AG08395 (cell line): ENCODE measurements around the gene ARID5A.
"Not testable (repeated sequence)": the region's sequence is repeated elsewhere in the genome, so short reads cannot be mapped to it uniquely, and the experiment has no call there.

Experiments used
- DNase-seq: peaks from one replicate; pipeline ENCODE4 v3.0.0; 2012; ENCODE audit warnings: mixed read lengths, low spot score

Gene ARID5A, protein sequence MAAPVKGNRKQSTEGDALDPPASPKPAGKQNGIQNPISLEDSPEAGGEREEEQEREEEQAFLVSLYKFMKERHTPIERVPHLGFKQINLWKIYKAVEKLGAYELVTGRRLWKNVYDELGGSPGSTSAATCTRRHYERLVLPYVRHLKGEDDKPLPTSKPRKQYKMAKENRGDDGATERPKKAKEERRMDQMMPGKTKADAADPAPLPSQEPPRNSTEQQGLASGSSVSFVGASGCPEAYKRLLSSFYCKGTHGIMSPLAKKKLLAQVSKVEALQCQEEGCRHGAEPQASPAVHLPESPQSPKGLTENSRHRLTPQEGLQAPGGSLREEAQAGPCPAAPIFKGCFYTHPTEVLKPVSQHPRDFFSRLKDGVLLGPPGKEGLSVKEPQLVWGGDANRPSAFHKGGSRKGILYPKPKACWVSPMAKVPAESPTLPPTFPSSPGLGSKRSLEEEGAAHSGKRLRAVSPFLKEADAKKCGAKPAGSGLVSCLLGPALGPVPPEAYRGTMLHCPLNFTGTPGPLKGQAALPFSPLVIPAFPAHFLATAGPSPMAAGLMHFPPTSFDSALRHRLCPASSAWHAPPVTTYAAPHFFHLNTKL

DNA sequence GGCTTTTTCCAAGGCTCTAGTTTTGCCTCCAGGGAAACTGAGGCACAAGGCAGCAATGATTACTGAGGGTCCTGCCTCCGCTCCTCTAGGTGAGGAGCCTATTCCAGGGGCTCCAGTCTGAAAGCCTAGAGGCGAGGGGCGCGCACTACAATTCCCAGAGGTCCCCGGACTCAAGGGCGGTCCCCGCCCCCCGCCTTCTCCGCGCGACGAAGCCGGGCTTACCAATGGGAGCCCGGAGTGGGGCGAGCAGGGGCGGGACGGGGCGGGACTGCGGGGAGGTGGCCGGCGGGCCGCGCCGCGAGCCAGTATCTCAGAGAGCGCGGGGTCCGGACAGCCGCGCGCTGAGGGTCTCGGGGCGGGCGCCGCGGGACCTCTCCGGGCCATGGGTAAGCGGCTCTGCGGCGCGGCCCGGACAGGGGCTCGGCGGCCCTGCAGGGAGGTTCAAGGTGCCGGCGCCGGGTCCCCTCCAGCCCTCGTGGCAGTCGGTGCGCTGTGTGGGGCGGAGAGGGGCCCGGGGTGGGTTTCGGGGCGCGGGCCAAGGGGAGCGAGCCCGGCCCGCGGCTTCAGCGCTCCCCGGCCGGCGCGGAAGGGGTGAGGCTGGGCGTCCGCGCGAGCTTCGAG, at the start of gene ARID5A:
Gene ARID5A, plus strand, starts transcription at position 308 of the 621 bp plus-strand sequence. Its CDS starts 75 bp downstream, at position 383.
- peak; percentile 86 for DNase-seq

DNA sequence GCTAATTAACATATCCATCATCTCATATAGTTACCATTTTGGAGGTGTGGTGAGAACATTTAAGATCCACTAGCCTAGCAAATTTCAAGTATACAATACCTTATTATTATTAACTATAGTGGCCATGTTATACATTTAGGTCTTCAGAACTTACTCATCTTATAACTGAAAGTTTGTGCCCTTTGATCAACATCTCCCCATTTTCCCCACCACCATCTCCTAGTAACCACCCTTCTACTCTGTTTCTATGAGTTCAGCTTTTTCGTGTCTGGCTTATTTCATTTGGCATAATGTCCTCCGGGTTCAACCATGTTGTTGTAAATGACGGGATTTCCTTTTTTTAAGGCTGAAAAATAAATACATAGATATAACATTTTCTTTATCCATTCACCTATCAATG, 47.3 kb upstream of the ARID5A start:
- DNase-seq = no peak

DNA sequence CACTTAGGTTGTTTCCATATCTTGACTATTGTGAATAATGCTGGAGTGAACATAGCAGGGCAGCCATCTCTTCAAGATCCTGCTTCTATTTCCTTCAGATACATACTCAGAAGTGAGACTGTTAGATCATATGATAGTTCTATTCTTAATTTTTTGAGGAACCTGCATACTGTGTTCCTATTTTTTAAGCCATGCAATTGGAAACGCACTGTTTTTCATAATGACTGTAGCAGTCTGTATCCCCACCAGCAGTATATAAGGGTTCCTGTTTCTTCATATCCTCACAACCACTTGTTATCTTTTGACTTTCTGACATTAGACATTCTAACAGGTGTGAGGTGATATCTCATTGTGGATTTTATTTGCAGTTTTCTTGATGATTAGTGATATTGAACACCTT, 46.9 kb upstream of the ARID5A start:
- no peak for DNase-seq

DNA sequence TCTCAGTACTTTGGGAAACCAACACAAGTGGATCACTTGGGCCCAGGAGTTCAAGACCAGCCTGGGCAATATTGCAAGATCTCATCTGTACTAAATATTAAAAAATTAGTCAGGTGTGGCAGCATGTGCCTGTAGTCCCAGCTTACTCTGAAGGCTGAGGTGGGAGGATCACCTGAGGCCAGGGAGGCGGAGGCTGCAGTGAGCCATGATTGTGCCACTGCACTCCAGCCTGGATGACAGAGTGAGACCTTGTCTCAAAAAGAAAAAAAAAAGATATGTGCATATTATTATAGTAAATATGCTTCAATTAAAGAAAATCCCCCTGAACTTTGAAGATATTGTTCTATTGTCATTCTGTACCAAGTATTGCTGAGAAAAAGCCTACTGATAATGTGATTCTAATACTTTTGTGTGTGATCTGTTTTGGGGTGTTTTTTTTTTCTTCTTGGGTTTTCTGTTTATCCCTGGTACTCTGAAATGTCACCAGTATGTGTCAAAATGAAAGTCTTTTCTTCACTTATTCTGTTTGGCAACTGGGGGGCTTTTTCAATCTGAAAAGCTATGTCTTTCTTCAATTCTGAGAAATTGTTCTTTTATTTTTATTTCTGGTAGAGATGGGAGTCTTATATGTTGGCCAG, 44.6 kb upstream of the ARID5A start:
- DNase-seq = no peak

DNA sequence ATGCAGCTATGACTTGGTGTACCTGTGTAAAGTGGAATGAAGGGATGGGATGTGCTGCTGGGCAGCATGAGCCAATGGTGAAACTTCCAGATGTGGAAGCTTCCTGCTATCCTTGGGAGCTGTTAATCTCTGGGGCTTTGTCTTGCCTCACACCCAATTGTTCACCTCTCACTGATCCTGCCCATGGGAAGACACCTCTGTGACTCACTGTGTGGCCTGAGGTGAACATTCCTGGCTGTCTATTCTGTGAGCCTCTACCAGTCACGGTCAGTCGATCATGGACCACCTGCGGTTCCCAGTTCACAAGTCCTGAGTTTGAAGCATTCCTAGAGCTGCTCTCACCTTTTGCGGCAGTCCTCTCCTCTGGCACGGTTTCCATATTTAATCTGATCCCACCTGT, 43.5 kb upstream of the ARID5A start:
- DNase-seq = no peak

DNA sequence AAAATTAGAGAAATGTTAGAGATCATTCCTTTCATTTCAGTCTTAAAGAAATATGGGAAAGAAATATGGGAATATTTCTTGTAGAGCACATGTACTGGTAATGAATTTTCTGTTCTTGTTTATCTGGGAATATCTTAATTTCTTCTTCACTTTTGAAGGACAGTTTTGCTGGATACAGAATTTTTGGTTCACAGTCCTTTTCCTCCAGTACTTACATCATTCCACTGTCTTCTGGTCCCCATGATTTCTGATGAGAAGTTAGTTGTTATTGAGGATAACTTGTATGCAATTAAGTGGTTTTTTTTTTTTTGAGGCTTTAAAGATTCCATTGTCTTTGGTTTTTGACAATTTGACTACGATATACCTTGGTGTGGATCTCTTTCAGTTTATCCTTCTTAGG, 42.4 kb upstream of the ARID5A start:
- DNase-seq = no peak

DNA sequence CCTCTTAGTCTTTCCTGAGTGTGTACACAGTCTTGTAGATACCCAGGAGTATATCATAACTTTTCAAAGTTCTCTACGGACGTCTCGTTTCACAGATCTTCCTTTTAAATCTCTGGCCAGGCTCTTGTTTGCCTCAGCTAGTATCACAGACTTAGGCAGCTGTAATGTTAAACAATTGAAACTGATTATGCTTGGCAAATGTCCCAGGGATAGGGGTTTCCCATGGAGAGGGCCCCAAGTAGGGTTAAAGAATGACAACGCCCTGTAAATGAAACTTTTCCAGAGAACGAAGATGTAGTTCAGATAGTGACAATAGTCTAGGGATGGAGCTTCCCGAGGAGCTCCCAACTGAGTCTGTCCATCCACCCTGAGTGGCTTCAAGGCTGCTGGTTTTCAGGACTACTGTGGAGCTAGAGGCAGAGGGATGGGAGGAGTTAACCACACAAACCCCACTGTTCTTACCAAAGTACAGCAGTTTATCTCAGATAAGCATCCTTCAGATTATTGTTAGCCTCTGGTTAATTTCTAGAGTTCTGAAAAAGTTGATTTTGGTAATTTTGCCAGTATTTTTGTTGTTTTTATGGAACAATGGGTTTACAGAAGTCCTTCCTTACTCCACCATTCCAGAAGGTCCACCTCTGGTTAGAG, 40.4 kb upstream of the ARID5A start:
- no peak for DNase-seq

DNA sequence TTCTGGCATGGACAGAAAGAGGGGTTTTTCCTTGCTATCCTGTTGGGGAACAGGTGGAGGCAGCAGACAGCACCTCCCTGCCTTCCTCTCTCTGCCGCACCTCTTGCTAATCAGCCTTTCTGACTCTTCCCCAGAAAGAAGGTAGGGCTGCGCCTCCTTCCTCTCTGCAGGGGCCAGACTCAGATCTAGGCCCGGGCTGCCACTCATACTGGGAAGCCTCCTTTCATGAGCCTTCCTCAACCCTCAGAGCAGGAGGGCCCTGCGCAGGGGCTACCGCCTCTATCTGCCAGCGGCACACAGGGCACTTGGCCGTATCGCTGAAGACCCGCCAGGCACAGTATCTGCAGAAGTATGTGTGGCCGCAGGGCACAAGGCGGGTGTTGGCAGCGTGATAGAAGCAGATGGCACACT, 38.5 kb upstream of the ARID5A start:
- no peak for DNase-seq

DNA sequence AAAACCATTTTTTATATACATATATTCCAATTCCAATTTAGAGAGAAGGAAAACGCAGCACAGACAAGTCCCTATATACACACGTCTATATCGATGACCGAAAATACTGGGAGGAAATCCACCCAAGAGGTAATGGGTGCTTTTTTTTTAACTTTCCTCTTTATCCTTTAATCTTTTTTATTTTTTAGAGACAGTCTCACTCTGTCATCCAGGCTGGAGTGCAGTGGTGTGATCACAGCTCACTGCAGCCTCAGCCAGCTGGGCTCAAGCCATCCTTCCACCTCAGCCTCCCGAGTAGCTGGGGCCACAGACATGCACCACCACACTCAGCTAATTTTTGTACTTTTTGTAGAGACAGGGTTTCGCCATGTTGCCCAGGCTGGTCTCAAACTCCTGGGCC, 37.9 kb upstream of the ARID5A start:
- not testable (repeated sequence) for DNase-seq

DNA sequence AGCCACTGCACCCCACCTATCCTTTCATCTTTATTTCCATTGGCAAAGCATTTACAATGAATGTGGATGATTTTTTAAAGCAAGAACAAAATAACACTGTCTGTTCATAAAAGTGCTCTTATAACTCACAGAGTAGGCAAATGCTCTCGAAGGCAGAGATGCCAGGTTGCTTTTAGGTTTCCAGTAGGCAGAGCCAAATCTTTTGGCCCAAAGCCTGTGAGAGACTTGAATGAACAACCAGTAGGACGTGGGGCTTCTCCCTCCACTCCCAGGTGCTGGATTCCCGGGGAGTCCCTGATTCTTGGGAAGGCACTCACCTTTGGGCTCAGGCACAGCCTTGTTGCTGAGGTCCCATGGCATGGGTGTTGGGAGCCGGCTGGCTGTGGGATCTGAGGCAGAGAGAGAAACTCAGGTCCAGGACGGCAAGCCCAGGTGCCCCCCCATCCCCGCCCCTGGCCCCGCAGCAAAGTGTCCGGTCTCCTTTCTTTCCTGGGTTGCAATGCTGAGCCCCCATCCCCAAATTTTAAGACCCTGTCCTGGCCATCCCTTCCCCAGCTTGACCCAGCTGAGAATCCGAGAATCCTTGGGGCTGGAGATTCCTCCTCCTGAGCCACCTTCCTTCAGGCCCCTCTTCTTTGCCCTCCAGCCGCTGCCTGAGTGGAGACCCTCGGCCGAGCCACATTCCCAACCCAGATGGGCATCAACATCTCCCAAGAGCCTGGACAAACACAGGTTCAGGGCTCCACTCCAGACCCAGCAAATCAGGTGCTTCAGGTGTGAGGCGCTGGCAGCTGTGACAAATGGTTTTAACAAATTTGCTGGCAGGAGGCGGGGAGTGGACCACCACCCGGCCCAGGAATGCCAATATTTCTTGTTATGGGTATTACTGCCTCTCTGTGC, 37.2 kb upstream of the ARID5A start:
- DNase-seq = no peak

DNA sequence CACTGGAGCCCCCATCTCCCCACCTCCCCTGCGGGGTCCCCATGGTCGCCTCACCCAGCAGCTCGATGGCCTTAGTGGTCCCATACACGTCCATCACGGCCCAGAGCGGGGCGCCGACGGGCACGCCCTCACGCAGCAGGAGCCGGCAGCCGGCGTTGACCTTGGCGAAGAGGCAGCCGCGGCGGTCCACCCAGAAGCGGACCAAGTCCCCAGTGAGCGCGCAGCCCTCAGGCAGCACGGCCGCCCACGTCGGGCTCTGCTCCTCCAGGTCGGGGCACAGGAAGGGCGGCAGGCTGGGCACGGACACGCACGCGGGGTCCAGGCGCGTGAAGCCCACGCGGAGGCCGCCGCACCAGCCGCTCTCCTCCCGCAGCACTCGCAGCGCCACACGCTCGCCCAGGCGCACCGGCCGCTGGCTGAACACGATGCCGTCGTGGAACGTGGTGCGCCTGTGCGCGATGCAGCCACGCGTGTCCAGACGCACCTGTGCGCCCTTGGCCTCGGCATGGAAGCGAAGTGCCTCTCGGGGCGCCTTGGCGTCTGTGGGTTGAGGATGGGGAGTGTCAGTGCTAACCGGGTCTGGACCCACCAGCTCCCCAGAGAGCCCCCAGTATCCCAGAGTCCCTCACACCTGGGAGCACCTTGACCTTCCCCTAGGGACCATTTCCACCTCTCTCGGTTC, 36.0 kb upstream of the ARID5A start:
- DNase-seq = no peak

DNA sequence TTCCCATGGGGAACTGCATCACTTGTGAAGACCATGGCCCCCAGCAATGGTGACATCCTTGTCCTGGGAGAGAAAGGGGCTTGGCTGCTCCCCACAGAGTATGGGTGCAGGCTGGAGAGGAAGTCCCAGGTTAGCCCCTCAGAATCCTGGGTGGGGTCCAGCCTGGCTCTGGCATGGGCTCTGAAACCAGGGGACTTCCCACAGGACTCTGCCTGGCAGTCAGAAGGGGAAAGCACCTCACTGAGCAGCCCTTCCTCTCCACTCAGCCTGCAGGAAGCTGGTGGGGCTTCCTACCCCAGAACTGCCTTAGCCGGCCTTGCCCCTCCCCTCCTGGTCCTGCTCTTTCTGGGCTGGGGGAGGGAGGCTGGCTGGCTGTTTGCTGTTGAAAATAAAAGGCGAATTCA, 35.1 kb upstream of the ARID5A start:
- DNase-seq = no peak

DNA sequence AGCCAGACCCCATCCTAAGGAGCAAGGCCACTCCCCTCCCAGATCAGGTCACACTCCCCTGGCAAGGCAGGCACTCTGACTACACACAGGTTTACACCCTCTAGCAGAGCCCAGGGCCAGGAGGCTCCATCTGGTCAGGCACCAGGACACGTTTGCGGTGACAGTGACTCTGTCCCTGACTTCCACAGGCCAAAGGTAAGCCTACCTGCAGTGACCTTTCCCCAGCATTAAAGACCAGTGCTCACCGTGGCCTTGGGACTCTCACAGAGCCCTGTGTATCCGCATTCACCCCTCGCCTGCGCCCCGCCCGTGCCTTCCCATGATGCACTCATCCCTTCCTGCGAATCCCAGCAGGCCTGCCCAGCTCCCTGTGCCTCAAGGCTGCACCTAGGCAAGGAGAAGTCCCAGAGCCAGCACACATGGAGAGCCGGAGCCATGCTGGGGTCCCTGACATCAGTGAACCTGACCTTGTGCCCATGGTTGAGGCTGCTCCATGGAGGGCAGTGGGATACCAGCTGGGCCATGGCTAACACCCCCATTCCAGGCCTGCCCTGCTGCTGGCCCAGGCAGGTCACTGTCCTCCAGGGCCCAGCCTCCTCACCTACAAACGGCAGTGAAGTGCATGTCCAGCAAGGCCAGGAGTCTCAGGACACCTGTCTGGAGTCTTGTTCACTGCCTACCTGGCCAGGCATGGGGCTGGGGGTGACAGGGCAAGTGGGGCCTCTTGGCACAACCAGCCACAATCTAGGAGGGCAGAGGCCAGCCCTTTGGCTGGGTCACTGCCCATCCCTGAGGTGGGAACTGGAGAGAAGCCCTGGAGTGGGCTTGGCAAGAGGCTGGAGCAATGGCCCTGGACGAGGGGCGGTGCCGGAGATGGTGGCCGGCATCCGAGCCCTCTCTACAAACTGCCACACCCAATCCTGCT, 34.4 kb upstream of the ARID5A start:
- DNase-seq = no peak

DNA sequence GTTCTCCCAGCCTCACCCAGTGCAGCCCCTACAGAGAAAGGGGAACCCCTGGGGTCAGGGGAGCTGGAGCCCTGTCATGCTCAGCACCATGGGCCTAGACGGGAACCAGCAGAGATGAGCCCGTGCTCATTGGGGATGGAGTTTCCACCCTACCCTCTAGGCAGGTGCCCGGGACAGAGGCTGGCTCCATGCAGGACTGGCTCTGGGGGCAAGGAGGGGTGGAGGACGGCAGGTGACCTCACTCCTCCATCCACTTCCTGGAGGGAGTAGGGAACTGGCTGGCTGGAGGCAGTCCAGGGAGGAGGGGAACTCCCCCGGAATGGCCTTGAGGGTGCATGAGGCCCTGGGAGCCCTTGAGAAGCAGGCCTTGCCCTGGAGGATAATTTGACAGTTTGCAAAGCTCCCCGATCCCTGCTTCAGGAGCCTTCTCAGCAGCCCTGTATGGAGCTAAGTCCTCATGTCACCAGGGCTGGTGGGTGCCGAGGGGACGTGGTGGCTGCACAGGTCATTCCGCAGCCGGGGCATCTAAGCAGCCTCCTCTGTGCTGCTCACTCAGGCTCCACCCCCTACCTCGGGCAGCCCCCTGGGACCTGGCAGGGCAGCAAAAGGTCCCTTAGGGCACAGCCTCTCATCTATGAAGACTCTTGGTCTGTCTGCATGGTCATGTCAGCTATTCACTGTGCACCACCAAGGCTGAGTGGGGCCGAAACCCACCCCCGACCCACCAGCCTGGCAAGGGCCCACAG, 33.5 kb upstream of the ARID5A start:
- no peak for DNase-seq

DNA sequence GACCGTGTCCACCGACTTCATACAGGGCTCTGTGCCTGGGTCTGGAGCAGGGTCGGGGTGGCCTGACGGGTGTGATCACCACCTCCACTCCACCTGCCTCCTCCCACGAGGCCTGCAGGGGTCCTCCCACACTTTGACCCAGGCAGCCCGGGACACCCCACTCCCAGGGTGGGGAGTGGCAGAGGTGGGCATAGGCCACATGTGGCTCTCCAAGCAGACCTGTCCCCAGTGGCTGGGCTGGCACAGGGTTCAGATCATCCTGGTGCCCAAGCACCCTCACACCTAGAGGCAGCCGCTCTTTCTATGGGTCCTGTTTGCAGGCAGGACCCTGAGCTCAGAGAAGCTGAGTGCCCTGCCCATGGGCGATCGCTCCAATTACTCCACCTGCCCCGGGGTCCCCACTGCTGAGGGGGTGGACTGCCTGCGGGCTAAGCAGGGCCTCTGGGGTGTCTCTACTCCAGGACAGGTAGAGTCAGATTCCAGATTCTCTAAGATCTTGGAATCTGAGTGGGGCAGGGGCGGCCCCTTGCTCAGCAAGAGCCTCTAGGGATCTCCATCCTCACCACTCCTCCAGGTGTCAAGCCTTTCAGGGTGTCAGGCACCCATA, 32.8 kb upstream of the ARID5A start:
- no peak for DNase-seq

DNA sequence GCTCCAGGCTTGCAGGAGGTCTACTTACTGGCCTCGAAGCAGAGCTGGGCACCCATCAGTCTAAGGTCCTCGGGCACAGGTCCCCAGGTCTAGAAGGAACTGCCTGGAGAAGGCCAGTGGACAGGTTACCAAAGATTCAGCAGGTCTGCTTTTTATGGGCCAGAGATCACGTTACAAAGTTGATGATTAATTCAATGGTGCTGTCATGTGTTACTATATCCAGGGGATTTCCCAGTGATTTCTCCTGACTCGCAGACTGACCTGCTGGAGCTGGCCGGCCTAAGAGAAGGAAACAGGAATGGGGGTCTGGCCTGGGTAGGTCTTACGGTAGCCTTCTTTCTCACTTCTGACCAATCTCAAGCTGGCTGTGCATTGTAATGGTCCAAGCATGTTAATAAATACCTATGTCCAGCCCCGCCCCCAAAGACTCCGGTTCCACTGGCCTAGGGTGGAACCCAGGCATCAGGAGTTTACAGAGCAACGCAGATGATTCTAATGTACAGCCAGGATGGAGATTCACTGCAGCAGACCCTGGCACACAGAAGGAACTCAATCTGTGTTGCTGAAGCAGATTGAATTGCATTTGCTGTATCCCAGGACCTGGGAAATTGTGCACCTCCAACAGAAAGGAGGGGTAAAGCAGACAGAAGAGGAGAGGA, 31.2 kb upstream of the ARID5A start, which contains the start of gene NEURL3:
Gene NEURL3, minus strand, starts transcription at position 127 of the 659 bp plus-strand sequence. Its CDS starts 71 bp downstream, at position 56.
- DNase-seq = no peak

DNA sequence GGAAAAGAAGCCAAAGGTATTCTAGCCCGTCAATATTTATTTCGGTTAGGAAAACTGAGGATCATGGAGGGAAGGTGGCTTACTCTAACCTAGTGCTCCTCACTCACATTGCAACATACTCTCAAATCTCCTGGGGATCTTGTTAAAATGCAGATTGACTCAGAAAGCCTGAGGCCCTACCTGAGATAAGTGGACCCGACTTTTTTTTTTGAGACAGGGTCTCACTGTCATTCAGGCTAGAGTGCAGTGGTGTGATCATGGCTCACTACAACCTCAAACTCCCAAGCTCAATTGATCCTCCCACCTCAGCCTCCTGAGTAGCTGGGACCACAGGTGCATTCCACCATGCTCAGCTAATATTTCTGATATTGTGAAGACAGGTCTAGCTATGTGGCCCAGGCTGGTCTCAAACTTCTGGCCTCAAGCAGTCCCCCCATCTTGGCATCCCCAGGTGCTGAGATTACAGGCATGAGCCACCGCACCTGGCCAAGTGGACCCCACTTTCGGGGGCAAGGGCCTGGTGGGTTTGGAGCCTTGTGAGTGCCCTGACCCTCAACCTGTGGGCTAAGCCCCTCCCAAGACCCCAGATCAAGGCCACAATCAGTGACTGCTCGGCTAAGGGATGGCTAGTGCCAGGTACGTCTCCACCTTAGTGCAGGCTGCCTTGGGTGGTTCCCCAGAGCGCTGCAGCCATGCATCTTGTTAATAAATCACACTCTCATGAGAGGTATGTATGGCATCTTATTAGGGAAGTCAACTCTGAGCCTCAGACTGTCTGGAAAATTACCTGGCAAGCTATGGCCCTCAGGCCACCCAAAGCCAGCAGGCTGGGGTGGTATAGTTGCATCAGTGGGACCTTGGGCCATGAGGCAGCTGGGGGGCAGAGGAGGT, 30.3 kb upstream of the ARID5A start:
- DNase-seq = no peak
